Stimulated activated CD4-positive, alpha-beta T cell treated with anti-CD3 and anti-CD28 coated beads, Interleukin-1b, Interleukin-23, amount 100 ng/mL, for 4 hours (primary cell): ENCODE measurements around the gene AXIN2.

Experiments
- DNase-seq, 2 donors: peaks; one replicate each; pipeline ENCODE4 v3.0.0-alpha.2; 2020; ENCODE audit warnings: low read depth in 2 of 2

AXIN2 gene

DNA sequence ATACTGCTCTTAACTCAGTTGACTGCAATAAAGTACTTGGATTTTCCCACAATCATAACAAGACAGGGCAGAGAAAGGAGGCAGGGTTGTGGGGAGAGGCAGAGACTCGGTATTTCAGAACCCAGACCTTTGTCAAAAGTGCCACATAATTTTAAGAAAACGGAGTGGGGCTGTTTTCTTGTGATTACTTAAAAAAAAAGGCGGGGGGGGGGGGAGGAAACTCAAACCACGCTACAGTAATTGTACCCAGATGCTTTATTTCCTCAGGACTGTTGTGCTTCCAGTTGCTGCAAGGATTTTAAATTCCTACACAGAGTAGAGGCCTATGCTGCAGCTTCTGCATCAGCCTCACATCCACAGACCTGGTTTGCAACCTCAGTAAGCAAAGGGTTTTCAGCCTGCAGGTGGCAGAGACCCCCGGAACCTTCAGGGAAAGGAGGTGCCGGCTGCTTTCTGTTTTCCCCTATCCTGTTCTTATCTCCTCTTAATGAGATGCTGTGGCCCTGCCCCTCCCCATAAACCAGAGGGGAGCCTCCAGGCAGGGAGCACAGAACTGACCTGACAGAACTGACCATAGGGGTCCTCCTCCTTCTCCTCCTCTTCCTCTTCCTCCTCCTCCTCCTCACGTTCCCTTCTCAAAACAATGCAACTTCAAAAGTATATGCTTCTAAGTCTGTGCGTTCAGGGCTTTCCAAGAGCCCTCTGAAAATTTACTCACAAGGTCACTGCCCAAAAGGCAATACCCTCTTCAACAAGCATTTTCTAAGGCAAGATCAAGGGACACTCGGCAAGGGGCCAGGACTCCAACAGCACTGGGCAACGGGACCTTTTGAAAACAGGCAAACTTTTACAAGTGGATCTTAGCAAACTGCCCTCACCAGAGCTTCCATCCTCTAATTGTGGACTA lies 7.5 kb downstream of the AXIN2 start:
- no peak for DNase-seq

DNA sequence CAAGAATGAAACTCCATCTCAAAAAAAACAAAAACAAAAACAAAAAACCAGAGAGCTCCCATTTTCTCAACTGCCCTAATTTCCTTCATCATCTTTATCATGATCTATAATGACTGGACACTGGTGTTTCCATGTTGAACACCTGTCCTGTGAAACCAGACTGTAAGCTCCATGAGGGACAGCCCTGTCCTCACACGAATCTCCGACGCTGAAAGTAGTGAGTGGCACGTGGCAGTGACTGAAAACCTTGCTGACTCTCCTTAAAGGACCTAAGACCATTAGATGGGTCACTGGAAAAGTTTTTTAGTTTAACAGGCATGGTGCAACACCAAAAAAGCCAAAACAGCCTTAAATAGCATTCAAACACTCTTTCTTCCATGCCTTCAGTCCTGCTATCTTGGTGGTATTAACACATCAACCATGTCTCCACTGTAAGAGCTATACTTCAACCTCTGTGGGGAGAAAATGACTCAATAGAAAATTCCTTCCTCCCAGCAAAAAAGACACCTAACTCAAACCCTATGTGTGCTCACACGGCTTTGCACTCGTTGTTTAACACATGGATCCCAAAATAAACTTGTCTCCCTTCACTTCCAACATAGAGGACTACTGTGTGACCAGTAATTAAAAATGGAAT lies 8.3 kb downstream of the AXIN2 start:
- no peak for DNase-seq

DNA sequence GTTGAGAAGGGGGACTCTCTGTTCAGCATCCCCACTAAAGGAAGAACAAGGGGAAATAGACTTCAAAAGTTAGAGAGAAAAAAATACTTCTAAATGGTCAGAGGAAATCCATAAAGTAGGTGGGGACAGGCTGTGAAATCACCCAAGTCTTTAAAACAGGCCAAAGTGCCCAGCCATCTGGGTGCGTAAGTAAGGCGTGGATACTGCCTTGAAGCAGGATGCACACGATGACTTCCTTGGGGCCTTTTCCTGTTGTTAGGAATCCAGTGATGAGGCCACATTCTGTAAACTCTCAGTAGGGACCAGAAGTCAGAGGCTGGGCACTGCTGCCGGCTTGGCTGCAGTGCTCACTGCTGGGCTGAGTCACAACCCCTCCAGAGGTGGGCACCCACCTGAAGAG lies 9.2 kb downstream of the AXIN2 start:
- no peak for DNase-seq

DNA sequence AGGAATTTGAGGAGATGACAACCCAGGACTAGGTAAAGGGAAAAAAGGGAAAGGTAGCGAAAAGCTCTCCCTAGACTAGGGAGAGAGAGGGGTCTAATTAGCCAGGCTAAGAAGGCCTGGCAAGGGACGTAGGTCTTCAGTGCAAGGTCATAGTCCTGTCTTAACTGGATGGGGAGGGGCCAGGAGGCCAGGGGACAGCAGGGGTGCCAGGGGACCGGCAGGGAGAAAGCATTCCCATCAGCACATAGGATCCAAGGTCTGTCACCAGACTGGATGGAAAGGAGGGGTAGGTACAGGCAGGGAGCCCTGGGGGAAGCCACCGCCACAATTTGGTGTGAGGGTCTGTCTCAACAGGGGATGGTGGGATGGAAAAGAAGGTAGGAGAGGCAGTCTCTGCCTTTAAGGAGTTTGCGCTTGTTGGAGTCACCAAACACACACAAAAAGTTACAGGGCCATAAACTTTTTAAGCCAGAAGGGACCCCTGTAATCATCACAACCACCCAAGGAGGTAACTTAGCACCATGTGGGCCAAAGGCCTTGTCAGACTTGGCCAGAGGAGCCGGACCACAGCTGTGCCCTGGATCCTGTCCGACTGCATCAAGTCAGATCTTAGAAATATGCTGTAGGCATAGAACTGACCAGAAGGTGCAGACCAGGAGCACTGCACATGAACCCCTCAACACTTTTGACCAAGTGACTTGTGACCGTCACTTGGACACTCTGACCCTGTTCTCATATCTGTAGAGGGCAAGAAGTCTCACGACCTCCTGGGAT lies 10.0 kb downstream of the AXIN2 start:
- DNase-seq, result no peak

DNA sequence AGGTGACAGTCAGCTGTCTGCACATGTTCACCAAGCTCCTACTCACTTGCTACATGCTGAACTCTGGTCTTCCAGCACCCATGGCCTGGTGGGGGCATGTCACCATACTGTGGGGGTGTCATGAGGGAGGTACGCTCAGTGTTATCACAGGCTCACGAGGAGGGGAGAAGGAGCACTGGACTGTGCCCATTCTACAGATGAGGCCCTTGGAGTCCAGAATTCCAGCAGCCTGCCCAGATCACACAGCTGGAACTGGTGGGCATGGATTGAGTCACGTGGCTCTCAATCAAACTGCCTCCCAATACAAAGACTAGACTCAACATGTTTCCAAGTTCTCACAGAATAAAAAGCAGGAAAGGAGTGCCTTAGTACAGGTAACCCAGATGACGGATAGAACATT lies 10.7 kb downstream of the AXIN2 start:
- DNase-seq, result no peak

DNA sequence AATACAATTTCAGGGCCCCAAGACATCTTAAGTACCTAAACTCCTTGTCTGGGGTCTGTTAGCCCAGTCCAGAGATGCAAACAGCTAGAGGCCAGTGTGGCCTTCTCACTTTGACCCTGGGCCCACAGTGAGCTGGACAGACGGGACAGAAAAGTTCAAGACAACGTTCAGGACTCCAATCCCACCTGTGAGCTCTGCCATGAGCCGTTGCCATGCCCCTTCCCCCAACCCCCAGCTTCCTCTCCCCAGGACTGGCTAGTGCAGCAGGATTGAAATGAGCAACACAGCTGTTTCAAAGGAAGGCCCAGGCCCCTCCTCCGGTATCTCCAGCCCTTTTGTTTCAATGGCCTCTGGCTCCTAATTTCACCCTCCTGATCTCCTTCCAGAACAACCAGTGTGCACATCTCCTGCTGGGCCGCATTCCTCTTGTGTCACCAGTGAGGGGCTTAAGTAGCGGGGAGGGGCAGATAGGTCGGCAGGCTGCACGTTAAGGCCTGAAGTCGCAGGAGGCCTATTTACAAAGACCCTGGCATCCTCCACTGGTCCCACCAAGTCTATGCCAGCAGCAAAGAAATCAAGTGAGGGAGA lies 11.3 kb downstream of the AXIN2 start:
- no peak for DNase-seq

DNA sequence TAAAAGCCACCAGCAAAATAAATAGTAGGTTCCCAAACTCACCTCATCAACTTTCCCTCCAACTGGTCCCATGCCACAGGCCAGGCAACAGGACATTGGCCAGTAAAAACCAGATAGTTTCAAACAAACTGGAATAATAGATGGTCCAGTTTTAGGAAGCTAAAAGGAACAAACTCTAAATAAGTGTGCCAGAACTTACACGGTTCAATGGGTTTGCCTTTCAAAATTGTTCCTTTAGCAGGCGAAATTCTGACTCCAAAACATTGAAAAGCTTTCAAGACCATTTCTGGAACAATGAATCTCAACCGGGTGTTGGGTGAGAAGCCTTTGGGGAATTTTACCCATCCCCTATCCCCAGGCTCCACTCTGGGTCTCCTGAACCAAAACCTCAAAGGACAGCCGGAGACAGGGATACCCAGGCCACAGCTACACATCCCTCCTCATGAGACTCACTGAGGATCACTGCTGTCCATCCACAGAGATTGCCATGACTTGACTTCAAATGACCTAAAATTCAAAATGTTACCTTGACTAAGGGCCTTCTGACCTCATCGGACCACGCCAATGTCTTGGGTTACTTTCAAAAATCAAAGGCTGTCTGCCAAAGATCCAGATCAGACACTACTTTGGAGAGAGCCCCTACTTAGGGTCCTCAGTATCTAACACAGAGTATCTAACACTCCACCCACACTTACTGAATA lies 13.0 kb downstream of the AXIN2 start:
- DNase-seq, result no peak

DNA sequence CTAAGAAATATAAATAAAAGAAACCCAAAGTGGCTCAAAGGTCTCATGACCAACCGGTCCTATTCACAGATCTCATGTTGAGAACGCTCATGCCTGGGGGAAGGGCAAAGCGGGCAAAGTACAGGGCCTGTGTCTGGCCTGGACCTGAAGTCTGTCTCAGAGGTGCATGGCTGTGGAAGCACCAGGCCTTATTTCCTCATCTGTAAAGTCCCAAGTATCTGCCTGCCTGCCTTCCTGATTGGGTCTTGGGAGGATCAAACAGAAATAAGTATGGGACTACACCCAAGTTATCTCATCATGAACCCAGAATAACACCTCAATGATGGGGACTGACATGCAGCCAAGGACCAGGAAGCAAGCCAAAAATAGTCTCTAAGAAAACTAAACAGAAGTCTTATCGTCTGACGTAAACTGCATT lies 14.2 kb downstream of the AXIN2 start:
- DNase-seq, result no peak

DNA sequence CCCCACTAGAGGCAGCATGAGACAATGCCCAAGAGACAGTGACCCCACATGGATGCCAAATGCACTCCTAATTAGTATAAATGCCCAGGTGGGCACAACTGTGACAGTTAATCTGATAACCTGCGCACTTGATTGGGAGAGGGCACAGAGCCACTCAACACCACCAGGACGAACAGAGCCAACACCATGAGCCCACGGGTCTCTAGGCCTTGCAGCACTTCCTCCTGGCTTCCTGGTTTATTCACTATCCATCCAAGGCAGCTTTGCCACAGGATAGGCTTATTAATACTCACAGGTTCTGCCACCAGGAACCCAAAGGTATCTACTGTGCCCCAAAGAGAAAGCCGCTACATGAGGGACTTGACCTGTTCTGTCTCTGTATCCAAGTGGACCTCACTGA lies 14.9 kb downstream of the AXIN2 start:
- no peak for DNase-seq

DNA sequence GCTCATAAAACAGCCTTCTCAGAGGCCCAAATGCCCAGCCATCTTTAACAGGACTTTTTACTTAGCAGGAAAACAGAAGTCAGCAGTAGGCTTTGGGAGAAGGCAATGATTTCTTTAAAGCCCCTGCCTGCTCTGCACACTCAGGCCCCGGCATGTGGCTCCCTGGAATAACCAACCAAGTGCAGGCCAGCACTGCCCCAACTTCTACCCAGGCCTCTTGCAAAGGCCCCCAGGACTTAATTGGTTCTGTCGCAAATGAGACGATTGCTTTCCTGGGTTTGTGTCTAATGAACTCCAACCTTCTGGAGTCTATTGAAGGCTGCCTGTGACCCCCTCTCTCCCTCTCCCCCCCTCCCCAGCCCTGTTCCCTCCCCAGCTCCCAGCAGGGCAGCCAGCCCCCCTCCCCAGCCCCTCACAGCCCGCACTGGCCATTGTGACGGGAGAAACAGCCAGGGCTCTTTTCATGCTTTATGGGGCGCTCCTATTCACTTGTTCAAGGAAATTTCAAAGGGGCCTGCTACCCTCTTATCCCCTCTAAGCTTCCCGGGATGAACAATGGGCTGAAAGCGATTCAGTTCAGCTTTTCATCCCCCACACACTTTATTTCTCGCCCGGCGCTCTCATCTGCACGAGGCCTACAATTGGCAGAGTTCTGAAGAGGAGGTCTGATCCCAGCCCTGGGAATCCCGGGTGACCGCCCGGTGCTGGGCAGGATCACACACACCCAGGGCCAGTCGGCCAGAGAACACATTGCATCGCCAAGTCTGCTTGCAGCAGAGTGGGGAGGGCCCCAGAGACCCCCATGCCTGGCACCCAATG lies 15.5 kb downstream of the AXIN2 start:
- no peak for DNase-seq

DNA sequence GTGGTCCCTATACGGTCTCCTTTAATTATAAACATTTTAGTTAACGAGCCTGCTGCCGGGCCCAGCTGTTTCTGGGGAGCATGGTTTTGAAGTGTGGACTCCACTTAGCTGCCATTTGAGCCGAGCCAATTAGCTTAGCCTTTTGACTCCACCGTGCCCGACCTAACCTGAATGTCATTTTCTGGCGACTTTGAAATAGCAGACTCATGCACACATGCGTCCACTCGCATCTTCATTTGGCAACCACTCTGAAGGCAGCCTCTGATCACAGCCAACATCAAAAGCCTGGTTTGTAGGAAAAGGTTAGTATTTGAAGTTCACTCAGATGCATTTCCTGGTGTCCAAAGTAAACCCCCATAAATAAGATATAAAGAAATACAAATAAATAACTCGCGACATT lies 16.8 kb downstream of the AXIN2 start:
- DNase-seq, result no peak

DNA sequence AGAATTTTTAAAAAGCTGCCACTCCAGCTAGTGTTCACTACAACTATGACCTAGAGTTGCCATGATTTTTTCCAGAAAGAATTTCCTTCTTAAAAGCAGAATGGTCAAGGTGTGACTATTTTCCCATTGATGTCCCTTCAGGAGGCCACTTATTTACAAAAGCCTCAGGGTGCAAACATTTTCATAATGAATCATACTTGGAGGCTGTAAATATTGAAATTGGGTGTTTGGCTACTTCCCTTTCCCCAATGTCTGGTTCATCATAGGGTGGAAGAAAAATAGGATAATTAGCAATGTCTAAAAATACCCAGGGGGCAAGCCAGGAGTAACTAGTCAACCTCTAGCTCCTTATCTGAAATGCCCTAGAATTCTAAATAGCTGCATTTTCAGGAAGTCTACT lies 18.8 kb downstream of the AXIN2 start:
- DNase-seq, result no peak

DNA sequence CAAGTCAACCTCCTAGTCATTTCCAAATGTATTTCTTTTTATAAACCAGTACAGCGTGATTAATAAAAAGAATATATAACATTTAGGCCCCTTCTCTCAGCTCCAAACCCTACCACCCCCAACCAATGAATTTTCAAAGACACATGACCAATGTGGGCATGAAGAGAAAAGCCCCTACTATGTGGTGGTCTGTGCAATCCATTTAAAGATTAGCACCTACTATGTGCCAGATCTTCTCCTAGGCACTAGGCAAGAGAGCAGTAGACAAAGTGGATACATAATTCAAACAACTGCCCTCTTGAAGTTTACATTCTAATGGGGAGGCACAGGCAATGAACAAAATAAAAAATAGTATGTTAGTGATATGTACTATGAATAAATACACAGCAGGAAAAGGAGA lies 19.4 kb downstream of the AXIN2 start:
- DNase-seq, result no peak

DNA sequence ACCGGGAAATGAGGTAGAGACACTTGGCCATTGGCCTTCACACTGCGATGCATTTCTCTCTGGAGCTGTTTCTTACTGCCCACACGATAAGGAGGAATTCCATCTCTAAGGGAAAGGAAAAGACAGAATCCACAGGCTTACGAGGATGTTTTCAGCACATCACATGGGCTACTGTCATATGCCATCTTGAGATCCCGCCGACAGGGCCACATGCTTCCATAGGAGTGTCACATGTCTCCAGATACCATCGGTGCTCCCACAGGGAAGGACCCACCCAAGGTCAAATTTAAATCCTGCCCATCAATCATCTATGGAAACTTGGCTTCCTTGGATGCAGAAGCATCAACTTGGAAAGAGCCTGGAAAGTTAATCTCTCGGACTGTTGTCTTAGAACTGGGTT lies 20.0 kb downstream of the AXIN2 start:
- DNase-seq, result no peak

DNA sequence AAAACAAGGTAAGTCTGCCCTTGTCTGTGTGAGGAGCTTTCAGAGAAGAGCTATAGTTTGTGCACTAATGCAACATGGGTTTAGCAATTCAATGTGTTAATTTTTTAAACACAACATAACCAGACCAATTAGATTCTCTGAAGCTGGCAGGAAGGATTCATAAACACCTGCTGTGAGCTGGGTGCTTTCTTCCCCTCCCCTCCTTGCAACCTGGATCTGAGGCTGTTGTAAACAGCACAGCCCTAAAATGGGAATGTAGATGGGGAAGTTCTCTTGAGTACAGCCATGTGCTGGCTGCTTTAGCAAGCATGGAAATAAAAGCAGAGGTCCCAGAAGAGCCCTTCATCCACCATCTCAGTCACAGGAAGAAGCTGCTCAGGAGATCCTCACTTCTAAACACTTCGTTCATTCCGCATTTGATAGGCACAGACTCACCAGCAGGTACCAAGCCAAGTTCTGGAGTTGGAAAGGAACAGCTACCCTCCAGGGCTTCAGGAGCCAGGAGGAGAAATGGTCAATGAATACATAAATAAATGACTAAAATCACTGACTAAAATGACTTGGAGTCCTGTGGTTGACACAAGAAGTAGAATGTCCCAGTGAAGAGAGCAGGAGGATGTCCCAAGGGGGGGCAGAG lies 21.7 kb downstream of the AXIN2 start:
- DNase-seq, result no peak

DNA sequence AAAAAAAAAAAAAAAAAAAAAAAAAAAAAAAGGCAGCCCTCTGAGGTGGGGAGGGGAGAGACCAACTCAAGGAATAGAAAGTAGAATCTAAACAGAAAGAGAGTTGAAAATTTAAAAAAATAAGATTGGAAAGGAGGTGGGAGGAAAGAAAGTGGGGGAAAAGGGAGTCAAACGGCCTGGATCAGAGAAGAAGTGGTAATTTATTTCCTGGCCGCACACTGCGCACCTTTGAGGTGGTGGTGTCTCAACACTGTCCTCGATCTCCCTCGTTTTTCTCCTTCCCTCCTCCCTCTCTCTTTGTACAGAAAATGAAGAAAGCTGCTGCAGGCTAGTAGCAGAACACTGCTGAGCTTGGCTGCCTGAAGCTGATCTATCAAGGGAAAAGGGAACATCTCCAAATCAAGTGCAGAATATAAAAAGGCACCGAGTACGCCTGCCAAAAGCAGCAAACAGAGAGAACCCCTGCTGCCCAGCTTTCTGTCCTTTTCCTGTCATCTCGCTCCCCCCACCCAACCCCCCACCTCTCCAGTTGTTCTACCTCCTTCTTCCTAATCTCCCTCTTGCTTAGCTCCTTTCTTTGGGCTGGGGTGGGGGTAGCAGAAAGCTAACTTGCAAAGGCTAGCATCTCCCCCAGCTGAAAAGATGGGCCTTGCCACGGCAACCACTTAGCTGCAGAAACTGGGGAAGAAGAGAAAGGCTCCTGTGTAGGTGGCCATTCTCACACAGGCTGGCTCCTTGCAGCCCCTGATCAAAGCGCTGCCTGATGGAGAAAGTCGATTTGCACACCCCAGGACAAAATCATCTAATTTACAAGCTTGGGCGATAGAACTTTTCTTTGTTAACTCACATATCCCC lies 22.5 kb downstream of the AXIN2 start:
- no peak for DNase-seq

DNA sequence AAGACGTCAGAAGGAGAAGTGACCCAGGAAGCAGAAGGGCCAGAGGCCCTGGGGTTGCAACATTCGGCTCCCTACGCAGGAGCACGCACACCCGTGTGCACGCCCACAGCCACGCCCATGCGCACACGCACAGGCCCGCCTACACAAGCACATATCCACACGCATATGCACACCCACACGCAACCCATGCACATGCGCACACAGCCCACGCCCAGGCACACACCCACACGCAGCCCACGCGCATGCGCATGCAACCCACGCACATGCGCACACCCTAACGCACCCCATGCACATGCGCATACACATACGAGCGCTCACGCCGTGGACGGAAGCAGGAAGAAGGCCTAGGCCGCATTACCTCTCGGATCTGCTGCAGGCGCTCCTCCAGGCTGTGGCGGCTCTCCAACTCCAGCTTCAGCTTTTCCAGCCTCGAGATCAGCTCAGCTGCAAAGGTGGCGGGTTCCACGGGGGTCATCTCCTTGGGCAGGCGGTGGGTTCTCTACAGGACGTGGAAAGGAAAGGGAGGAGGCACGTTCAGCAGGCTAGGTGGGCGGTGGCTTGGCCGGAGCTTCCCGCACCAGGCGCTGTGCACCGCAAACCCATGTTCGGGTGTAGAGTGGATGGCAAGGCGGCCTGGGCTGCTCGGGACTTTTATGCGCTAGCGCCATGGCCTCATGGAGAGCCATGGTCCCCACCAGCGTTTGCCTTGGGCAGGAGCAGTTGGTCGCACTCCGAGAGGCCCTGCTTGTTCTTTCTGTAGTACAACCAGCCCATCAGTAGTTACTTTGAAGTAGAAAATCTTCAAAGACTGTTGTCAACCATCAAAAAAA lies 23.4 kb downstream of the AXIN2 start:
- peak; percentile 47 to 62 for DNase-seq

DNA sequence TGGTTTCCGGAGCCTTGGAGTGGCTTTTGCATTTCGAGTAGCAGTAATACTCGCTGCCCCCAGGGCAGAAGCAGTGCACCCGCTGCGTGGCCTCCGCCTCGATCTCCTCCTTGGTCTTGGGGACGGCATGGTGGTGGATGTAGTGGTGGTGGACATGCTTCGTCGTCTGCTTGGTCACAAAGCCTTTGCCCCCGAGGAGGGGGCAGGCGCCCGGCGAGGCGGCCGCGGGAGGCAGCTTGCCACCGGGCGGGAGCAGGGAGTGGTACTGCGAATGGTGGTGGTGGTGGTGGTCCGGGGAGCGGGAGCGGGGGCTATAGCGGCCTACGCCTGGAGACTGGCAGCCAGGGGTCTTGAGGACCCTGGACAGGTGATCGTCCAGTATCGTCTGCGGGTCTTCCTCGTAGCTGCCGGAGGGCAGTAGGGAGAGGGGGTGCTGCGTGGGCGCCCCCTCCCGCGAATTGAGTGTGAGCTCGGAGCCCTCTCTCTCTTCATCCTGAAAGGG lies 24.1 kb downstream of the AXIN2 start:
- DNase-seq, result no peak
